BE2C (cell line): ENCODE results near the gene PEPD.

Experiments
- DNase-seq: peaks from one replicate; pipeline ENCODE4 v3.0.0-alpha.2; 2020
- H3K27me3 ChIP-seq: fragments of 250-450 bp; sonication (Bioruptor Pico); 2 replicates; pipeline ENCODE4 v1.5.1; 2020; ENCODE audit warnings: mild to moderate bottlenecking
- H3K36me3 ChIP-seq: fragments of 250-450 bp; sonication (Bioruptor Pico); 2 replicates; pipeline ENCODE4 v1.5.1; 2020; ENCODE audit warnings: mild to moderate bottlenecking
- H3K4me1 ChIP-seq: fragments of 250-450 bp; sonication (Bioruptor Pico); 2 replicates; pipeline ENCODE4 v1.5.1; 2020
- H3K4me3 ChIP-seq: 2 replicates; pipeline ENCODE4 v1.5.1; 2011; ENCODE audit warnings: low read depth, low read length
- H3K9me3 ChIP-seq: fragments of 250-450 bp; sonication (Bioruptor Pico); 2 replicates; pipeline ENCODE4 v1.5.1; 2020
- CTCF ChIP-seq: IDR thresholded peaks from 2 replicates; pipeline ENCODE4 v1.5.1; 2012; ENCODE audit warnings: mild to moderate bottlenecking, low read depth, low read length

Gene PEPD

GRCh38 chr19:33368074-33368864 lies 153.3 kb downstream of the PEPD start:
- Histone ChIP-seq H3K36me3 (no peaks in the 10 kb centered on the region), H3K27me3 (no peaks in the 10 kb centered on the region), H3K4me3 (no peak overlapping the region), H3K9me3 (no peaks in the 10 kb centered on the region), H3K4me1 (no peaks in the 10 kb centered on the region)
- no peak for TF ChIP-seq CTCF
- DNase-seq, result no peak

- no peaks in the 10 kb centered on the region for H3K27me3 ChIP-seq
- no peak overlapping the region for H3K4me3 ChIP-seq
- H3K4me1 ChIP-seq, result no peaks in the 10 kb centered on the region
- H3K9me3 ChIP-seq, result no peaks in the 10 kb centered on the region
- H3K36me3 ChIP-seq, result no peaks in the 10 kb centered on the region
- no peak for DNase-seq
- no peak for TF ChIP-seq CTCF
These were observed 154.7 kb downstream of the PEPD start for GRCh38 chr19:33366897-33367296.

- no peak for DNase-seq
- Histone ChIP-seq H3K36me3 (no peaks in the 10 kb centered on the region), H3K27me3 (no peaks in the 10 kb centered on the region; the same call in 1 of the 2 replicates), H3K9me3 (no peaks in the 10 kb centered on the region), H3K4me3 (no peak overlapping the region), H3K4me1 (no peaks in the 10 kb centered on the region)
- TF ChIP-seq CTCF, result no peak
These were observed 155.5 kb downstream of the PEPD start for GRCh38 chr19:33366127-33366526.

GRCh38 chr19:33365691-33366090 lies 155.9 kb downstream of the PEPD start:
- no peak for DNase-seq
- Histone ChIP-seq H3K36me3 (no peaks in the 10 kb centered on the region), H3K4me1 (no peaks in the 10 kb centered on the region), H3K4me3 (no peak overlapping the region), H3K27me3 (no peaks in the 10 kb centered on the region; the same call in 1 of the 2 replicates), H3K9me3 (no peaks in the 10 kb centered on the region; the same call in 1 of the 2 replicates)
- no peak for TF ChIP-seq CTCF

- H3K27me3 ChIP-seq, result no peaks in the 10 kb centered on the region; the same call in 1 of the 2 replicates
- no peak for TF ChIP-seq CTCF
- no peaks in the 10 kb centered on the region for H3K36me3 ChIP-seq
- H3K9me3 ChIP-seq, result no peaks in the 10 kb centered on the region; the same call in 1 of the 2 replicates
- no peak overlapping the region for H3K4me3 ChIP-seq
- no peaks in the 10 kb centered on the region for H3K4me1 ChIP-seq
- no peak for DNase-seq
These were observed 158.1 kb downstream of the PEPD start for GRCh38 chr19:33363476-33363875.

GRCh38 chr19:33362508-33363228 lies 158.9 kb downstream of the PEPD start:
- no peak overlapping the region for H3K4me3 ChIP-seq
- no peaks in the 10 kb centered on the region; the same call in 1 of the 2 replicates for H3K9me3 ChIP-seq
- no peaks in the 10 kb centered on the region for H3K4me1 ChIP-seq
- H3K27me3 ChIP-seq, result no peaks in the 10 kb centered on the region; the same call in 1 of the 2 replicates
- no peak for DNase-seq
- no peak for TF ChIP-seq CTCF
- no peaks in the 10 kb centered on the region for H3K36me3 ChIP-seq
